ENCODE data around the gene SRMS. TPM values are rescaled to one million over a fixed set of nuclear protein-coding genes. Genes with fewer than 3 reads are reported as not detected.

Gene SRMS
- total and polyA plus RNA-seq, 2 of the 13 experiments (the other 11 are each of a cell fraction or from before 2014, with no cell fraction given): not detected

DNA sequence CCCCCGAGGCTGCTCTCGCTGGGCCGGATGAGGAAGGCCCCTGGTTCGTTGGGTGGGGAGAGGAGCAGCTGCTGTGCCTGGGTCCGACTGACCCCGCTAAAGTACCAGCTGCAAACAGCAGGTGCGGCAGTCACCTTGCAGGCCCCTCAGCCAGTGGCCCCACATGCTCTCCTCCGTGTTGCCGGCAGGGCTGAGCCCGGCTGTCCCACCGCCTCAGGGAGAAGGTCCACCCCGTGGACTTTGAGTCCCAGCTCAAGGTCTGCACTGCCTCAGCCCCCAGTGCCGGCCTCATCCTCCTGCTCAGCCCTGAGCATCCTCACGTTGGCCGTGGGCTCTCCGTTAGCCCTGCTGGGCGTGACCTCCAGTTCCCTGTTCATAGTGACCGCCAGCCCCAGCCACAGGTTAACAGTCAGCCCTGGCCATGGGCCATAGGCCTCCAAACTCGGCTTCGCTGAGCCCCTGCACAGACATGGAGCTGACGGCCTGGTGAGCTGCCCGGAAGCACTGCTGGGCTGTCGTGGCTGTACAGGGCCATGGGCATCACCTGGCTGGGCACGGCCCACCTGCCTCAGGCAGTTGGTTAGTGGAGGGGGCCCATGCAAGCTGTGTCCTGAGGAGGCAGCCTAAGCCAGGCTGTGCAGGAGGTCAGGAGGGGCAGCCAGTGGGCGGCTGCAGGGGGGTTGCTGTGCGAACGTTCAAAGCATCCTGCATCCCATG lies 3.1 kb downstream of the SRMS start (continued):
- TF ChIP-seq NR1H2 (CRISPR knock-in tag; IDR thresholded peaks at IDR 0.05; ENCODE audit: borderline replicate concordance, low read depth) (no peak), ZBTB21 (CRISPR knock-in tag; IDR thresholded peaks at IDR 0.05) (no peak), NR2F6 (IDR thresholded peaks at IDR 0.05) (peak; percentile 29; the same call in 1 of the 2 replicates), NR2F6 (CRISPR knock-in tag; IDR thresholded peaks at IDR 0.05) (no peak), TBL1XR1 (IDR thresholded peaks at IDR 0.05; ENCODE audit: borderline replicate concordance, low read length, partially characterized antibody) (no peak), ZNF367 (CRISPR knock-in tag; IDR thresholded peaks at IDR 0.05; ENCODE audit: borderline replicate concordance) (no peak), ZNF33B (CRISPR knock-in tag; IDR thresholded peaks at IDR 0.05) (no peak), TCF7 (IDR thresholded peaks at IDR 0.05; ENCODE audit: low read depth) (no peak), SRSF9 (IDR thresholded peaks at IDR 0.05; ENCODE audit: borderline replicate concordance, insufficient read depth, low read depth, low read length, poor library complexity, severe bottlenecking) (no peak), PHF5A (CRISPR knock-in tag; IDR thresholded peaks at IDR 0.05; ENCODE audit: low read depth, unreplicated experiment) (no peak), SMAD1 (CRISPR knock-in tag; IDR thresholded peaks at IDR 0.05; ENCODE audit: borderline replicate concordance, low read depth) (no peak), NR3C1 (CRISPR knock-in tag; IDR thresholded peaks at IDR 0.05) (no peak), CREB3 (CRISPR knock-in tag; IDR thresholded peaks at IDR 0.05) (no peak), THYN1 (CRISPR knock-in tag; IDR thresholded peaks at IDR 0.05; ENCODE audit: borderline replicate concordance, low read depth) (no peak), TP53 (CRISPR knock-in tag; conservative IDR thresholded peaks at IDR 0.05) (no peak), SKI (IDR thresholded peaks at IDR 0.05; ENCODE audit: partially characterized antibody) (no peak), ATF5 (CRISPR knock-in tag; IDR thresholded peaks at IDR 0.05; ENCODE audit: low read depth) (no peak), PTBP1 (IDR thresholded peaks at IDR 0.05; ENCODE audit: low read depth, low read length, poor library complexity, severe bottlenecking) (no peak), PLSCR1 (CRISPR knock-in tag; IDR thresholded peaks at IDR 0.05; ENCODE audit: borderline replicate concordance) (no peak)
- TF ChIP-seq, protein P1, sequence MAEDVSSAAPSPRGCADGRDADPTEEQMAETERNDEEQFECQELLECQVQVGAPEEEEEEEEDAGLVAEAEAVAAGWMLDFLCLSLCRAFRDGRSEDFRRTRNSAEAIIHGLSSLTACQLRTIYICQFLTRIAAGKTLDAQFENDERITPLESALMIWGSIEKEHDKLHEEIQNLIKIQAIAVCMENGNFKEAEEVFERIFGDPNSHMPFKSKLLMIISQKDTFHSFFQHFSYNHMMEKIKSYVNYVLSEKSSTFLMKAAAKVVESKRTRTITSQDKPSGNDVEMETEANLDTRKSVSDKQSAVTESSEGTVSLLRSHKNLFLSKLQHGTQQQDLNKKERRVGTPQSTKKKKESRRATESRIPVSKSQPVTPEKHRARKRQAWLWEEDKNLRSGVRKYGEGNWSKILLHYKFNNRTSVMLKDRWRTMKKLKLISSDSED (CRISPR knock-in tag; IDR thresholded peaks at IDR 0.05): no peak
- TF ChIP-seq, protein P2, sequence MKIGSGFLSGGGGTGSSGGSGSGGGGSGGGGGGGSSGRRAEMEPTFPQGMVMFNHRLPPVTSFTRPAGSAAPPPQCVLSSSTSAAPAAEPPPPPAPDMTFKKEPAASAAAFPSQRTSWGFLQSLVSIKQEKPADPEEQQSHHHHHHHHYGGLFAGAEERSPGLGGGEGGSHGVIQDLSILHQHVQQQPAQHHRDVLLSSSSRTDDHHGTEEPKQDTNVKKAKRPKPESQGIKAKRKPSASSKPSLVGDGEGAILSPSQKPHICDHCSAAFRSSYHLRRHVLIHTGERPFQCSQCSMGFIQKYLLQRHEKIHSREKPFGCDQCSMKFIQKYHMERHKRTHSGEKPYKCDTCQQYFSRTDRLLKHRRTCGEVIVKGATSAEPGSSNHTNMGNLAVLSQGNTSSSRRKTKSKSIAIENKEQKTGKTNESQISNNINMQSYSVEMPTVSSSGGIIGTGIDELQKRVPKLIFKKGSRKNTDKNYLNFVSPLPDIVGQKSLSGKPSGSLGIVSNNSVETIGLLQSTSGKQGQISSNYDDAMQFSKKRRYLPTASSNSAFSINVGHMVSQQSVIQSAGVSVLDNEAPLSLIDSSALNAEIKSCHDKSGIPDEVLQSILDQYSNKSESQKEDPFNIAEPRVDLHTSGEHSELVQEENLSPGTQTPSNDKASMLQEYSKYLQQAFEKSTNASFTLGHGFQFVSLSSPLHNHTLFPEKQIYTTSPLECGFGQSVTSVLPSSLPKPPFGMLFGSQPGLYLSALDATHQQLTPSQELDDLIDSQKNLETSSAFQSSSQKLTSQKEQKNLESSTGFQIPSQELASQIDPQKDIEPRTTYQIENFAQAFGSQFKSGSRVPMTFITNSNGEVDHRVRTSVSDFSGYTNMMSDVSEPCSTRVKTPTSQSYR (CRISPR knock-in tag; IDR thresholded peaks at IDR 0.05; ENCODE audit: borderline replicate concordance): peak; percentile 35; the same call in 1 of the 2 replicates
- TF ChIP-seq, protein P3, sequence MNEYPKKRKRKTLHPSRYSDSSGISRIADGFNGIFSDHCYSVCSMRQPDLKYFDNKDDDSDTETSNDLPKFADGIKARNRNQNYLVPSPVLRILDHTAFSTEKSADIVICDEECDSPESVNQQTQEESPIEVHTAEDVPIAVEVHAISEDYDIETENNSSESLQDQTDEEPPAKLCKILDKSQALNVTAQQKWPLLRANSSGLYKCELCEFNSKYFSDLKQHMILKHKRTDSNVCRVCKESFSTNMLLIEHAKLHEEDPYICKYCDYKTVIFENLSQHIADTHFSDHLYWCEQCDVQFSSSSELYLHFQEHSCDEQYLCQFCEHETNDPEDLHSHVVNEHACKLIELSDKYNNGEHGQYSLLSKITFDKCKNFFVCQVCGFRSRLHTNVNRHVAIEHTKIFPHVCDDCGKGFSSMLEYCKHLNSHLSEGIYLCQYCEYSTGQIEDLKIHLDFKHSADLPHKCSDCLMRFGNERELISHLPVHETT (CRISPR knock-in tag; conservative IDR thresholded peaks at IDR 0.05): no peak
